ENCODE results near the gene TMEM208. TPM values are rescaled to one million over a fixed set of nuclear protein-coding genes. Genes with fewer than 3 reads are reported as not detected.

The TMEM208 gene
- total RNA-seq, 4 donors from 2014 or later: 14.7 to 35.8 (median 29.2) TPM

- Histone ChIP-seq H3K36me3 (no peaks in the 10 kb centered on the region), H3K27me3 (no peaks in the 10 kb centered on the region), H3K9me3 (no peaks in the 10 kb centered on the region), H3K27ac (no peak overlapping the region), H3K4me1 (peaks cover under 1 to 2% of the 10 kb centered on the region in 2 donors), H3K4me3 (no peak overlapping the region)
- no peak for DNase-seq
- TF ChIP-seq POLR2A (IDR thresholded peaks at IDR 0.05) (no peak), CTCF (IDR thresholded peaks at IDR 0.05 in 4 of 5, conservative IDR thresholded peaks at IDR 0.05 in 1 of 5) (no peak)
- ATAC-seq: no peak
- in situ Hi-C loops (cut with MboI; ENCODE audit: low sequenced_read_pairs in 4 of 4) (no loop called here), intact Hi-C loops (cut with DNase I; ENCODE audit: low total_unique reads) (no loop called here)
These were observed 28.0 kb downstream of the TMEM208 start for GRCh38 chr16:67254801-67255552.

GRCh38 chr16:67255553-67256221 is 28.8 kb downstream of the TMEM208 start:
- intact Hi-C loops (cut with DNase I; ENCODE audit: low total_unique reads): no loop called here
- H3K4me3 ChIP-seq: no peak overlapping the region
- no peaks in the 10 kb centered on the region for H3K9me3 ChIP-seq
- H3K36me3 ChIP-seq: no peaks in the 10 kb centered on the region
- TF ChIP-seq POLR2A (IDR thresholded peaks at IDR 0.05): no peak
- TF ChIP-seq CTCF (IDR thresholded peaks at IDR 0.05 in 4 of 5, conservative IDR thresholded peaks at IDR 0.05 in 1 of 5): no peak
- ATAC-seq (no peak), DNase-seq (no peak)
- H3K27ac ChIP-seq: no peak overlapping the region
- no peaks in the 10 kb centered on the region for H3K27me3 ChIP-seq
- in situ Hi-C loops (cut with MboI; ENCODE audit: low sequenced_read_pairs in 4 of 4): no loop called here
- peaks cover 5 to 6% of the 10 kb centered on the region in 2 donors for H3K4me1 ChIP-seq

- TF ChIP-seq CTCF (IDR thresholded peaks at IDR 0.05 in 4 of 5, conservative IDR thresholded peaks at IDR 0.05 in 1 of 5) (no peak), POLR2A (IDR thresholded peaks at IDR 0.05) (no peak)
- ATAC-seq (no peak), DNase-seq (no peak)
- intact Hi-C loops (cut with DNase I; ENCODE audit: low total_unique reads): no loop called here
- Histone ChIP-seq H3K27ac (no peak overlapping the region), H3K4me1 (peaks cover 12 to 13% of the 10 kb centered on the region in 2 donors), H3K27me3 (no peaks in the 10 kb centered on the region), H3K4me3 (no peak overlapping the region), H3K9me3 (no peaks in the 10 kb centered on the region), H3K36me3 (no peaks in the 10 kb centered on the region)
- in situ Hi-C loops (cut with MboI; ENCODE audit: low sequenced_read_pairs in 4 of 4): no loop called here
These were observed 29.8 kb downstream of the TMEM208 start for GRCh38 chr16:67256701-67257230.

GRCh38 chr16:67257486-67258160 is 30.7 kb downstream of the TMEM208 start:
- no peak for TF ChIP-seq CTCF (IDR thresholded peaks at IDR 0.05 in 4 of 5, conservative IDR thresholded peaks at IDR 0.05 in 1 of 5)
- TF ChIP-seq POLR2A (IDR thresholded peaks at IDR 0.05): no peak
- ATAC-seq (no peak), DNase-seq (no peak)
- in situ Hi-C loops (cut with MboI; ENCODE audit: low sequenced_read_pairs in 4 of 4): no loop called here
- peaks cover 10 to 13% of the 10 kb centered on the region in 2 donors for H3K4me1 ChIP-seq
- intact Hi-C loops (cut with DNase I; ENCODE audit: low total_unique reads): no loop called here
- no peak overlapping the region for H3K4me3 ChIP-seq
- H3K9me3 ChIP-seq: no peaks in the 10 kb centered on the region
- no peaks in the 10 kb centered on the region for H3K36me3 ChIP-seq
- H3K27ac ChIP-seq: no peak overlapping the region
- no peaks in the 10 kb centered on the region for H3K27me3 ChIP-seq

All from gastrocnemius medialis (tissue), 4 donors.